ENCODE measurements around the gene CASZ1. TPM values are rescaled to one million over a fixed set of nuclear protein-coding genes. Genes with fewer than 3 reads are reported as not detected.

The CASZ1 gene
- total and polyA plus RNA-seq, 12 donors = 19.5 to 79.8 (median 64.7) TPM

DNA sequence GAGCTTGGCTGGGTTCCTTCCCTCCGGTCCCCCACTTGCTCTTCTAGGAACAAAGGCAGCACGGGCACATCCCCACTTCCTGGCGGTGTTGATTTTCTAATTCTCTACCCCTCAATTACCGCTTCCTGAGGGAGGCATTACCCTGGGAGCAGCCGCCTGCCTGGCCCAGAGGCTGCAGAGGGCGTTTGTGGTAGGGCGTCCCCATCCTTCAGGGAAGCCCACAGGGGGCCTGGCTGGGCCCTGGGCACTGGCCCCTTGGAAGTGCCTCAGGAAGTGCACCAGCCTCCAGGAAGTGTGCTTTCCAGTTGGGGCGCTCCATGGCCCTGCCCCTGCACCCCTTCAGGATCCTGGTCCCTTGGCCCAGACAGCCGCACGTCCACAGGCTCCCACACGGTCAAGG, 42.1 kb upstream of the CASZ1 start:
- Histone ChIP-seq H3K4me1 (peaks cover 0 to 8% (median 0%) of the 10 kb centered on the region in 9 donors), H3K27ac (no peak overlapping the region), H3K4me3 (no peak overlapping the region), H3K36me3 (no peaks in the 10 kb centered on the region), H3K9me3 (peaks cover 0 to 6% (median 2%) of the 10 kb centered on the region in 11 donors), H3K27me3 (peaks cover 0 to 51% (median 40%) of the 10 kb centered on the region in 7 donors)
- no peak for DNase-seq
- WGBS, 2 donors = 64 to 66% methylated on average over 11 of the region's 11 CpGs
- intact Hi-C loops (cut with DNase I) = no loop called here
- TF ChIP-seq, protein P1, sequence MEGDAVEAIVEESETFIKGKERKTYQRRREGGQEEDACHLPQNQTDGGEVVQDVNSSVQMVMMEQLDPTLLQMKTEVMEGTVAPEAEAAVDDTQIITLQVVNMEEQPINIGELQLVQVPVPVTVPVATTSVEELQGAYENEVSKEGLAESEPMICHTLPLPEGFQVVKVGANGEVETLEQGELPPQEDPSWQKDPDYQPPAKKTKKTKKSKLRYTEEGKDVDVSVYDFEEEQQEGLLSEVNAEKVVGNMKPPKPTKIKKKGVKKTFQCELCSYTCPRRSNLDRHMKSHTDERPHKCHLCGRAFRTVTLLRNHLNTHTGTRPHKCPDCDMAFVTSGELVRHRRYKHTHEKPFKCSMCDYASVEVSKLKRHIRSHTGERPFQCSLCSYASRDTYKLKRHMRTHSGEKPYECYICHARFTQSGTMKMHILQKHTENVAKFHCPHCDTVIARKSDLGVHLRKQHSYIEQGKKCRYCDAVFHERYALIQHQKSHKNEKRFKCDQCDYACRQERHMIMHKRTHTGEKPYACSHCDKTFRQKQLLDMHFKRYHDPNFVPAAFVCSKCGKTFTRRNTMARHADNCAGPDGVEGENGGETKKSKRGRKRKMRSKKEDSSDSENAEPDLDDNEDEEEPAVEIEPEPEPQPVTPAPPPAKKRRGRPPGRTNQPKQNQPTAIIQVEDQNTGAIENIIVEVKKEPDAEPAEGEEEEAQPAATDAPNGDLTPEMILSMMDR (IDR thresholded peaks at IDR 0.05) = no peak
- no peak for ATAC-seq

DNA sequence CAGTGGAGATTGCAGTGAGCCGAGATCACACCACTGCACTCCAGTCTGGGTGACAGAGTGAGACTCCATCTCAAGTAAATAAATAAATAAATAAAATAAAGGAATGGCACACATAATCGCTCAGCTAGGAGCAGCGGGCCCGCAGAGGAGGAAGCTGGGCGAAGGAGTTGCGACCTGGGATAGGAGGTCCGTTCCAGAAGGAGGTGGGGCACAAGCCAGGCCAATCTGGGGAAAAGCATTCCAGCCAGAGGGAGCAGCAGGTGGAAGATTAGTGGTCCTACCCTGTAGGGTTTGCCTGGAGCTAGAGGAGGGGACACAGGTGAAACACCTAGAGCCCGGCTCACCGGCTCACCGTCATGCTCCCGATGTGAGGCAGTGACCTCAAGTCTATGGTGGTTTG, 40.3 kb upstream of the CASZ1 start:
- WGBS, 2 donors = 86 to 89% methylated on average over 11 of the region's 11 CpGs
- no peak overlapping the region for H3K27ac ChIP-seq
- no peak for ATAC-seq
- DNase-seq = no peak
- peaks cover 0 to 56% (median 40%) of the 10 kb centered on the region in 7 donors for H3K27me3 ChIP-seq
- no peaks in the 10 kb centered on the region for H3K9me3 ChIP-seq
- H3K4me3 ChIP-seq = no peak overlapping the region
- intact Hi-C loops (cut with DNase I) = no loop called here
- peaks cover 0 to 8% (median 0%) of the 10 kb centered on the region in 9 donors for H3K4me1 ChIP-seq
- TF ChIP-seq, protein P1 (IDR thresholded peaks at IDR 0.05) = no peak
- H3K36me3 ChIP-seq = no peaks in the 10 kb centered on the region

DNA sequence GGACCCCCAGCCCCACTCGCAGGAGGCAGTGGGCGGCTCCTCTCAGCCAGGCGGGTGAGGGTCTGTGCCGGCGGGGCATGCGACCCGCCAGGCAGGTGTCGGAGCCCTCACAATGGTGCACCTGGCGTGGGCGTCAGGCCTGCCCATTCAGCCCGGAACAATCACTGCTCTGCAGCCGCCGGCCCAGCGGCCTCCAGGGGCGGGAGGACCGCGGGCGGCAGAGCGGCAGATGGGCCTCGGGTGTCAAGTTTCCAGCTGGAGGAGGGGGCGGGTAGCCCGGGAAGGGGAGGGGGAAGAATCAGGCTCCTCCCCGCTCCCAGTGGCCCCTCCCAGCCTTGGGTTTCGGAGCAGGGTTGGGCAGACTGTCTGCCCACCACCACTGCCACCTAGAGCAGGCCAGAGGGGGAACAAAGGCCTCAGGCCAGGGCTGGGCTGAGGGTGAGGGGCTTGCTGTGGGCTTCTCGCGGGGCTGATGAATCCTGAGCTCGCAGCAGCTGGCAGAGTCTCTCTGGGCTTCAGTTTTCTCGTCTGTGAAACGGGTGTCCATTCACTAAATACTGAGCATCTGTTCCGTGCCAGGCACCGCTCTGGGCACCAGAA, 39.5 kb upstream of the CASZ1 start:
- Histone ChIP-seq H3K27me3 (peaks cover 0 to 64% (median 40%) of the 10 kb centered on the region in 7 donors), H3K27ac (no peak overlapping the region)

DNA sequence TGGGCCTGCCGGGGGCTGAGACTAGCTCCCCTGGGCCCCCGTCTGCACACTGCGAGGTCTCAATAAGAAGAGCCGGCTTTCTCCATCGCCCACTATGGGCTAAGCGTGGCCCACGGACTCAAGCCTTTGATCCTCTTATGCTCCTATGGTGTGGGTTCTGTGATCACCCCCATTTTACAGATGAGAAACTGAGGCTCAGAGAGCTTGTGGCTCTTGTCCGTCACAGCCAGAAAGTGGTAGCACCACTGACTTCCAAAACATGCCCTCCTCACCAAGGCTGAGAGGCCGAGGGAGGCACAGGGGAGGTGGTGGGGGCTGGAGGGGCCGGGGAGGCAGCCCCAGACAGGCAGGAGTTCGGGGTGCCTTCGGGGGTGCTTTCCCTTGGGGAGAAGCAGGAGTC, 39.0 kb upstream of the CASZ1 start:
- intact Hi-C loops (cut with DNase I) = no loop called here
- ATAC-seq = no peak
- DNase-seq = no peak

More for the DNA sequence above, 39.5 kb upstream of the CASZ1 start:
- ATAC-seq = peak; percentile 68 to 85 (median 78)
- Histone ChIP-seq H3K36me3 (no peaks in the 10 kb centered on the region), H3K4me3 (no peak overlapping the region), H3K4me1 (peaks cover 0 to 8% (median 0%) of the 10 kb centered on the region in 9 donors), H3K9me3 (no peaks in the 10 kb centered on the region)
- TF ChIP-seq, protein P1 (IDR thresholded peaks at IDR 0.05) = no peak
- WGBS, 2 donors = 21 to 22% methylated on average over 31 of the region's 31 CpGs
- DNase-seq = peak; percentile 27 to 44
- intact Hi-C loops (cut with DNase I) = no loop called here

More for the DNA sequence above, 39.0 kb upstream of the CASZ1 start:
- Histone ChIP-seq H3K9me3 (no peaks in the 10 kb centered on the region), H3K36me3 (no peaks in the 10 kb centered on the region), H3K27me3 (peaks cover 0 to 64% (median 40%) of the 10 kb centered on the region in 7 donors), H3K27ac (no peak overlapping the region), H3K4me3 (no peak overlapping the region), H3K4me1 (peaks cover 0 to 8% (median 0%) of the 10 kb centered on the region in 9 donors)
- TF ChIP-seq, protein P1 (IDR thresholded peaks at IDR 0.05) = no peak
- WGBS, 2 donors = 33 to 46% methylated on average over 12 of the region's 12 CpGs
